Nephron (organoid): ENCODE data around the gene DTWD1.
"Not testable (repeated sequence)": the region's sequence is repeated elsewhere in the genome, so short reads cannot be mapped to it uniquely, and the experiment has no call there.

Experiments used
- H3K27ac Mint-ChIP-seq, 3 experiments: 2 replicates each; pipeline ENCODE4 v1.8.0; 2020; ENCODE audit warnings: mixed read lengths in 3 of 3, mild to moderate bottlenecking in 2 of 3, moderate library complexity in 1 of 3
- H3K27me3 Mint-ChIP-seq: 2 replicates; pipeline ENCODE4 v1.8.0; 2021; ENCODE audit warnings: low read depth, mild to moderate bottlenecking, moderate library complexity, mixed read lengths
- H3K36me3 Mint-ChIP-seq: 2 replicates; pipeline ENCODE4 v1.8.0; 2020; ENCODE audit warnings: low read depth, mixed read lengths
- H3K4me1 Mint-ChIP-seq: 2 replicates; pipeline ENCODE4 v1.8.0; 2020; ENCODE audit warnings: mixed read lengths
- H3K4me3 Mint-ChIP-seq, 3 experiments: 2 replicates each; pipeline ENCODE4 v1.8.0; 2020; ENCODE audit warnings: mild to moderate bottlenecking in 3 of 3, mixed read lengths in 3 of 3, moderate library complexity in 2 of 3
- H3K9me3 Mint-ChIP-seq: 2 replicates; pipeline ENCODE4 v1.8.0; 2020; ENCODE audit warnings: mixed read lengths
- CTCF ChIP-seq, 3 experiments: fragments of 200-600 bp; sonication (generic); IDR thresholded peaks; one replicate each; pipeline ENCODE4 v1.5.0; 2021; ENCODE audit warnings: antibody characterized with exemption in 3 of 3; ENCODE audit not compliant: unreplicated experiment in 3 of 3

The DTWD1 gene

GRCh38 chr15:49650676-49651075 is 29.8 kb downstream of the DTWD1 start:
- peaks cover 38% of the 10 kb centered on the region for H3K36me3 Mint-ChIP-seq
- H3K9me3 Mint-ChIP-seq: peaks cover 53% of the 10 kb centered on the region
- no peak for TF ChIP-seq CTCF (IDR thresholded peaks at IDR 0.05; ENCODE audit: unreplicated experiment in 3 of 3)
- H3K27me3 Mint-ChIP-seq: no peaks in the 10 kb centered on the region
- no peak overlapping the region for H3K4me3 Mint-ChIP-seq
- no peak overlapping the region for H3K27ac Mint-ChIP-seq
- H3K4me1 Mint-ChIP-seq: peaks cover 13% of the 10 kb centered on the region

- Mint-ChIP-seq H3K36me3 (peaks cover 23% of the 10 kb centered on the region), H3K9me3 (peaks cover 57% of the 10 kb centered on the region), H3K27ac (no peak overlapping the region), H3K4me1 (no peaks in the 10 kb centered on the region), H3K27me3 (no peaks in the 10 kb centered on the region), H3K4me3 (no peak overlapping the region)
- TF ChIP-seq CTCF (IDR thresholded peaks at IDR 0.05; ENCODE audit: unreplicated experiment in 3 of 3): no peak
These were observed 32.1 kb downstream of the DTWD1 start for GRCh38 chr15:49652922-49653321.

- Mint-ChIP-seq H3K27me3 (no peaks in the 10 kb centered on the region), H3K4me1 (no peaks in the 10 kb centered on the region), H3K9me3 (peaks cover 48% of the 10 kb centered on the region), H3K36me3 (peaks cover 21% of the 10 kb centered on the region), H3K4me3 (no peak overlapping the region), H3K27ac (no peak overlapping the region)
- TF ChIP-seq CTCF (IDR thresholded peaks at IDR 0.05; ENCODE audit: unreplicated experiment in 3 of 3): no peak
These were observed 35.9 kb downstream of the DTWD1 start for GRCh38 chr15:49656734-49657133.

GRCh38 chr15:49664716-49665115 is 43.9 kb downstream of the DTWD1 start:
- H3K36me3 Mint-ChIP-seq: no peaks in the 10 kb centered on the region
- no peak overlapping the region for H3K4me3 Mint-ChIP-seq
- no peaks in the 10 kb centered on the region for H3K9me3 Mint-ChIP-seq
- no peak for TF ChIP-seq CTCF (IDR thresholded peaks at IDR 0.05; ENCODE audit: unreplicated experiment in 3 of 3)
- H3K27me3 Mint-ChIP-seq: no peaks in the 10 kb centered on the region
- H3K4me1 Mint-ChIP-seq: peaks cover 1% of the 10 kb centered on the region
- H3K27ac Mint-ChIP-seq: no peak overlapping the region

- H3K27ac Mint-ChIP-seq, H3K36me3 Mint-ChIP-seq, H3K27me3 Mint-ChIP-seq, H3K4me1 Mint-ChIP-seq, H3K4me3 Mint-ChIP-seq, H3K9me3 Mint-ChIP-seq: not testable (repeated sequence)
These were observed 45.6 kb downstream of the DTWD1 start for GRCh38 chr15:49666486-49666885.

GRCh38 chr15:49669288-49669687 is 48.4 kb downstream of the DTWD1 start:
- Mint-ChIP-seq H3K27me3 (no peaks in the 10 kb centered on the region), H3K9me3 (no peaks in the 10 kb centered on the region), H3K27ac (no peak overlapping the region), H3K4me3 (no peak overlapping the region), H3K36me3 (no peaks in the 10 kb centered on the region), H3K4me1 (peaks cover 9% of the 10 kb centered on the region)
- TF ChIP-seq CTCF (IDR thresholded peaks at IDR 0.05; ENCODE audit: unreplicated experiment in 3 of 3): no peak
